ENCODE measurements around the gene RAB41.
"Not testable (repeated sequence)": the region's sequence is repeated elsewhere in the genome, so short reads cannot be mapped to it uniquely, and the experiment has no call there.

Gene RAB41

GRCh38 chrX:70292788-70293187, 10.8 kb downstream of the RAB41 start:
- DNase-seq = no peak

GRCh38 chrX:70293621-70294020, 11.6 kb downstream of the RAB41 start:
- no peak for DNase-seq

DNA sequence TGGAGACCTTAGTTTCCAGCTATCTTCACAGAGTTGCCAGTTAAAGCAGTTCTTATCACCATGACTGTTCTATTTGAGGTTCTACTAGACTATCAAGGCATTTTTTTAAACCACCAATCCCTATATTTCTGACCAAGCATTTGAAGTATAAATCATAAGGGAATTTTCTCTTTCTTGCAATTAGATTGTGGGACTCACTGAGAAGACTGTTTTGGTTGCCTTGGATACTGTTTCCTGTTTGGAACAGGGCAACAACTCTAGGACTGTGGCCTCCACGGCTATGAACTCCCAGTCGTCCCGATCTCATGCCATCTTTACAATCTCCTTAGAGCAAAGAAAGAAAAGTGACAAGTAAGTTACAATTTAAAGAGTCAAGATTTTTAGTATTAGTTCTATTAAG, 19.7 kb downstream of the RAB41 start:
- DNase-seq = no peak

GRCh38 chrX:70313503-70313902, 31.5 kb downstream of the RAB41 start:
- DNase-seq = no peak

- DNase-seq = no peak
These were observed 40.8 kb downstream of the RAB41 start for GRCh38 chrX:70322784-70323183.

GRCh38 chrX:70323628-70324027, 41.7 kb downstream of the RAB41 start:
- not testable (repeated sequence) for DNase-seq

- DNase-seq = no peak
These were observed 42.4 kb downstream of the RAB41 start for GRCh38 chrX:70324326-70324725.

- no peak for DNase-seq
These were observed 49.2 kb downstream of the RAB41 start for GRCh38 chrX:70331161-70331560.

DNA sequence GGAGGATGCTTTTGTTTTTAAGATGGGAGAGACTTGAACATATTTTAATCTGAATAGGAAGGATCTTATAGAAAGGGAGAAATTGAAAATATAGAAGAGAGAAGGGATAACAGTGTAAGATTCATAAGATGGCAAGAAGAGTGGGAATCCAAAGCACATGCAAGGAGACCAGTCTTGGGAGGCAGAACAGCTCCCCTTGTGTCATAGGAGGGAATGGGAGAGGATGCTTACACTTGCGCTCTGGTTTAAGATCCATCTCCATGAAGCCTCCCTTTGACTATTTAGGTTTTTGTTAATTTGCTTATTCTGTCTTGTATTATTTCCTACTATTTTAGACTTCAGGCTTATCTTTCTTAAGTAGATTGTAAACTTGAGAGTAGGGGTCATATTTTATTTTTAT, 50.6 kb downstream of the RAB41 start:
- DNase-seq = peak; percentile 2
